ENCODE data around the gene NUCB2.

Gene NUCB2

GRCh38 chr11:17291710-17292109 lies 15.2 kb downstream of the NUCB2 start:
- no peak overlapping the region for H3K27ac ChIP-seq
- TF ChIP-seq CTCF (conservative IDR thresholded peaks at IDR 0.05), result no peak

GRCh38 chr11:17293311-17293710 lies 16.8 kb downstream of the NUCB2 start:
- TF ChIP-seq CTCF (conservative IDR thresholded peaks at IDR 0.05), result no peak
- H3K27ac ChIP-seq, result no peak overlapping the region

GRCh38 chr11:17294033-17294432 lies 17.5 kb downstream of the NUCB2 start:
- no peak overlapping the region for H3K27ac ChIP-seq
- no peak for TF ChIP-seq CTCF (conservative IDR thresholded peaks at IDR 0.05)

GRCh38 chr11:17296852-17297559 lies 20.5 kb downstream of the NUCB2 start:
- no peak overlapping the region for H3K27ac ChIP-seq
- TF ChIP-seq CTCF (conservative IDR thresholded peaks at IDR 0.05), result no peak

GRCh38 chr11:17298302-17298701 lies 21.8 kb downstream of the NUCB2 start:
- no peak for TF ChIP-seq CTCF (conservative IDR thresholded peaks at IDR 0.05)
- H3K27ac ChIP-seq, result no peak overlapping the region

GRCh38 chr11:17300372-17300771 lies 23.8 kb downstream of the NUCB2 start:
- TF ChIP-seq CTCF (conservative IDR thresholded peaks at IDR 0.05), result no peak

GRCh38 chr11:17313349-17314231 lies 37.1 kb downstream of the NUCB2 start:
- no peak overlapping the region for H3K27ac ChIP-seq
- no peak for TF ChIP-seq CTCF (conservative IDR thresholded peaks at IDR 0.05)

More at GRCh38 chr11:17300372-17300771, 23.8 kb downstream of the NUCB2 start:
- no peak overlapping the region for H3K27ac ChIP-seq

Measured in VCaP (cell line).